HG02588 (cell line): ENCODE data around the gene SCG3.
"Not testable (repeated sequence)": the region's sequence is repeated elsewhere in the genome, so short reads cannot be mapped to it uniquely, and the experiment has no call there.

Experiments
- ATAC-seq: cut with Tn5 transposase; IDR thresholded peaks from one replicate; pipeline ENCODE4 v1.9.1; 2021; ENCODE audit warnings: mild to moderate bottlenecking, moderate library complexity; ENCODE audit not compliant: unreplicated experiment

SCG3 gene

DNA sequence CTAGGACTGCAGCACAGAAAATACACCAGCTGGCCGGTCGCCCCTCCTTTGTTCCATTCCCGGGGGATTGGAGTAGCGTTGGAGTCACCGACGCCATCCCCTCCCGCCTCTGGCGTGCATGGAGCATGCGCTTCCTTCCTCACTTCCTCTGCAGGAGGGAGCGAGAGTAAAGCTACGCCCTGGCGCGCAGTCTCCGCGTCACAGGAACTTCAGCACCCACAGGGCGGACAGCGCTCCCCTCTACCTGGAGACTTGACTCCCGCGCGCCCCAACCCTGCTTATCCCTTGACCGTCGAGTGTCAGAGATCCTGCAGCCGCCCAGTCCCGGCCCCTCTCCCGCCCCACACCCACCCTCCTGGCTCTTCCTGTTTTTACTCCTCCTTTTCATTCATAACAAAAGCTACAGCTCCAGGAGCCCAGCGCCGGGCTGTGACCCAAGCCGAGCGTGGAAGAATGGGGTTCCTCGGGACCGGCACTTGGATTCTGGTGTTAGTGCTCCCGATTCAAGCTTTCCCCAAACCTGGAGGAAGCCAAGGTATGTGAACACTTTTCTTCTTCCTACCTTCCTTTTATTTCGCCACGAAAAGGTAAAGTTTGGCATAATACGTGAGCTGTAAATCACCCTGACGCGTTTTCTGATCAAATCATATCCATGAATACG is at the start of gene SCG3:
Gene SCG3, plus strand, starts transcription at position 201 of the 661 bp plus-strand sequence. Its CDS starts 253 bp downstream, at position 454.
- no peak for ATAC-seq

- ATAC-seq: no peak
Measured at GRCh38 chr15:51634591-51635198, 46.6 kb upstream of the SCG3 start.

- ATAC-seq: no peak
Measured at GRCh38 chr15:51641490-51642130, 39.7 kb upstream of the SCG3 start.

DNA sequence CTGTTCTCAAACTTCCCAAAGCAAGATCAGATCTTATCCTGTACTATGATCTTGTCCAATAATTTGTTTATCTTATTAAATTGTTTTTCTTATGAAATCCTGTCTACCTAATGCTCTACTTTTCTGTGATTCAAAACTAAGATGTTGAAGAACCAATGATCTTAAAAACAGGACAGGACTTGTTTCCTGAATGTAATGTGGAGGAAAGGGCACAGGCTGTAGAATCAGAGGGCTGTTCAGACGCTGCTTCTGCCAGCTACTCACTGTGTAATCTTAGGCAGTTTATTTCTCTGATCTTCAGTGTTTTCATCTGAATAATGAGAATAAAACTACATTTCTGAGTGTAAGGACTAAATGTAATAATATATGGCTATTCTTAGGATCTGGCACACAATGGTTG is 38.6 kb upstream of the SCG3 start:
- ATAC-seq: no peak

- no peak for ATAC-seq
Measured at GRCh38 chr15:51647128-51647562, 34.2 kb upstream of the SCG3 start.

DNA sequence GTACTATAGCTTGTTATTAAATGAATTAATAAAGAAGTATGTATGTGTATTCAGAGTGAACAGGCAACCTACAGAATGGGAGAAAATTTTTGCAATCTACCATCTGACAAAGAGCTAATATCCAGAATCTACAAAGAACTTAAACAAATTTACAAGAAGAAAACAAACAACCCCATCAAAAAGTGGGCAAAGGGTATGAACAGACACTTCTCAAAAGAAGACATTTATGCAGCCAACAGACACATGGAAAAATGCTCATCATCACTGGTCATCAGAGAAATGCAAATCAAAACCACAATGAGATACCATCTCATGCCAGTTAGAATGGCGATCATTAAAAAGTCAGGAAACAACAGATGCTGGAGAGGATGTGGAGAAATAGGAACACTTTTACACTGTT is 33.2 kb upstream of the SCG3 start:
- ATAC-seq: not testable (repeated sequence)

- ATAC-seq: not testable (repeated sequence)
Measured at GRCh38 chr15:51648643-51649042, 32.7 kb upstream of the SCG3 start.

- no peak for ATAC-seq
Measured at GRCh38 chr15:51649659-51650521, 31.4 kb upstream of the SCG3 start.

- no peak for ATAC-seq
Measured at GRCh38 chr15:51652084-51652668, 29.1 kb upstream of the SCG3 start.

GRCh38 chr15:51655401-51656057 is 25.8 kb upstream of the SCG3 start:
- not testable (repeated sequence) for ATAC-seq

GRCh38 chr15:51658664-51659063 is 22.6 kb upstream of the SCG3 start:
- no peak for ATAC-seq

DNA sequence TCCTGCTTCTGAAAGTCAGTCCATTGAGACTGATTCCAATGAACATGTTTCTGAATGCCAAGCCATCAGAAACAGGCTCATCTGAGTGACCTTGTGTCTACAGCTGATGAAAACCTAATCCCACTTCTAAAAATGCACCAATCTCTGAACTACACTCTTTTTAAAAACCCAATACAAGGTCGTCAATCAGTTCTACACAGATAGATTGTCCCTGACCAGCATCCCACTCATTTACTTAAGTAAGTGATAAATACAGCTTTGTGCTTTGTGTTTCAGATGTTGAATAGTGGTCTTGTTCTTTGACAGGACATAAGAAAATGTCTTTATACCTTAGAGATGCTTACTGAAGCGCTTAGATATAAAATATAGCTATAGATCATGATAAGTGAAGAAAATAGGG is 20.2 kb upstream of the SCG3 start:
- ATAC-seq: no peak

DNA sequence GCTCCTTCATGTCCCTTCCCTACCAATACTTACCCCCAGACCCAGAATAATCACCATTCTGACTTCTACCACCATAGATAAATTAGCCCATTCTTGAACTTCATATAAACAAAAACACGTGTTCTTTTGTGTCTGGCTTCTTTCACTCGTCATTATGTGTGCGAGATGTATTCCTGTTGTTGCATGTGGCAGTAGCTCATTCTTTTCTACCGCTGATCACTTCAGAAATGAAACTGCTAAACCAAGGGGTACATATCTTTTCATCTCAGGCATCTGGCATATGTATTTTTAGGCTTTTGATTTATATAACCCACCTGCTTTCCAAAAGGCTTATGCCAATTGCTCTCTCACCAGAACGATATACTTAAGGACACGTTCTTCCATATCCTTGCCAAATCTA is 13.8 kb upstream of the SCG3 start:
- ATAC-seq: no peak

DNA sequence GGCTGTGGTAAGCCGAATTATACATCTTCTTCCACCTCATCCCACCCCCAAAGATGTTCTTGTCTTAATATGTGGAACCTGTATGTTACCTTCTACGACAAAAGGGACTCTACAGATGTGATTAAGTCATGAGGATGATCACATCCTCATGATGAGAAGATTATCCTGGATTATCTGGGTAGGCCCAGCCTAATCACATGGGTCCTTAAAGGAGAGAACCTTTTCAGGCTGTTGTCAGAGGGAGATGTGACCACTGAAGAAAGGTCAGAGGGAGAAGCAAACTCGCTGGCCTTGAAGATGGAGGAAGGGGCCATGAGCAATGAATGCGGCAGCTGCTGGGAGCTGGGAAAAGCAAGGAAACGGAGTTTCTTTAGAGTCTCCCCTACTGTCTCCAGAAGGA is 12.9 kb upstream of the SCG3 start:
- no peak for ATAC-seq

GRCh38 chr15:51669381-51669780 is 11.9 kb upstream of the SCG3 start:
- ATAC-seq: no peak

GRCh38 chr15:51672155-51672687 is 9.1 kb upstream of the SCG3 start:
- no peak for ATAC-seq

DNA sequence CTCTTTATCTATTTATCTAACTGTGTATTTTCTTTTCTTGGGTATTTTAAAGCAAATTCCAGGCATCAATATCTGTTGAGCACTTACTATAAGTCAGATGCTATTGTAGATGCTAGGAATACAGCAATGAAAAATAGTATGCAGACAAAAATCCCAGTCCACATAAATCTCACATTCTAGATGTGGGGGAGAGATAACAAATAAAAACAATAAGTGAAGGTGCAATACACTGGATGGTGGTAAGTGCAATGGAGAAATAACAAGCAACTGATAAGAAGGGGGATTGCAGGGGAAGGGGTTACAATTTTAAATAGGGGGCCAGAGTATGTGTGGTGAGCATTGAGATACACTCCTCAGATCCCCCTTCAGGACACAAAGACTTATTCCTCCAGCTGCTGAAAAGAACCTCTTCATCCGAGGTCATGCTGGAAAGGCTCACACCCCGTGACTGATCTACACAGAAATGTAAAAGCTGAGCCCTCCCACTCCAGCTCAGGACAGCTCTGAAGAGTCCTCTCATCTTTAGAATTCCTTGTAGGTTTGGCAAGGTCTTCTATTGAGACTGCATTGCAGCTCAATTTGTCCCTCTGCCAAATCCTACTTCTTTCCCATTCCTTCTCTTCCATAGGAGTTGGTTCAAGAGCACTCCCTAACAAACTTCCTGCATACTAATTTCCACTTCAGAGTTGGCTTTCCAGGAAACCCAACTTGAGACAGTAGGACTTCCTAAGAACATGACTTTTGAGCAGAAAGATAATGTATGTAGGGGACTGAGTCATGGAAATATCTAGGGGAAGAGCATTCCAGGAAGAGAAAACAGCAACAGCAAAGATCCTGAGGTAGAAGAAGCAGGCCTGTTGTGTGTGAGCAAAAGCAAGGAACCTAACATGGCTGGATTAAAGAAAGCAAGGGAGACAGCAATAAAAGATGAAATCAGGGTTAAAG is 8.1 kb upstream of the SCG3 start:
- ATAC-seq: no peak

- ATAC-seq: no peak
Measured at GRCh38 chr15:51675234-51675633, 6.1 kb upstream of the SCG3 start.

- no peak for ATAC-seq
Measured at GRCh38 chr15:51677021-51677420, 4.3 kb upstream of the SCG3 start.
